HFF-Myc (cell line): Measurements from ENCODE around the gene ZNF722.
"Not testable (repeated sequence)": the region's sequence is repeated elsewhere in the genome, so short reads cannot be mapped to it uniquely, and the experiment has no call there.

Experiments
- DNase-seq: peaks from one replicate; pipeline ENCODE4 v3.0.0-alpha.2; 2011; ENCODE audit warnings: low read depth; ENCODE audit errors: extremely low read depth
- H3K4me3 ChIP-seq: replicated peaks from 2 replicates; pipeline ENCODE4 v1.5.1; 2011; ENCODE audit warnings: low read depth, mild to moderate bottlenecking, control low read depth, low read length
- TF ChIP-seq, protein P1 (sequence below): IDR thresholded peaks from 2 replicates; pipeline ENCODE4 v1.5.1; 2012; ENCODE audit warnings: mild to moderate bottlenecking, low read depth, low read length, control low read depth; ENCODE audit errors: missing control alignments

Gene ZNF722

DNA sequence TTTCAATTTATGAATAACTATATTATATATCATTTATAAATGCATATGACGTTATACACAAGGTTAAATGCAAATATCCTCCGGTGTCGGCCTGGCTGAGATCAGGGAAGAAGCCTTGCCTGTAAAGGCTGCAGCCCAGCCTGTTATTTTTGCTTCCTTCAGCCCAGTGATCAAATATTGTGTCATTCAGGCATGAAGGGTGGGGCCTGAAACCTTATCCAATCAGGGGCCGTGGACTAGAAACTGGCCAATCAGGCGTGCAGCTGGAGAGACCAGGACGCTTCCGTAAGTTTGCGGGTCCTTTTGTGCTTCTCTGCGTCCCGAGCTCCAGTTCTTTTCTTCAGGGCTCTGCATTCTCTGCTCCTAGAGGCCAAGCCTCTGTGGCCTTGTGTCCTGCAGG, at the start of gene ZNF722:
TSS of gene ZNF722 (plus strand) at position 301 of the 400 bp plus-strand sequence. CDS start 113 bp downstream, outside the sequence.
- no peak within 1 kb of the TSS for H3K4me3 ChIP-seq
- TF ChIP-seq, protein P1, sequence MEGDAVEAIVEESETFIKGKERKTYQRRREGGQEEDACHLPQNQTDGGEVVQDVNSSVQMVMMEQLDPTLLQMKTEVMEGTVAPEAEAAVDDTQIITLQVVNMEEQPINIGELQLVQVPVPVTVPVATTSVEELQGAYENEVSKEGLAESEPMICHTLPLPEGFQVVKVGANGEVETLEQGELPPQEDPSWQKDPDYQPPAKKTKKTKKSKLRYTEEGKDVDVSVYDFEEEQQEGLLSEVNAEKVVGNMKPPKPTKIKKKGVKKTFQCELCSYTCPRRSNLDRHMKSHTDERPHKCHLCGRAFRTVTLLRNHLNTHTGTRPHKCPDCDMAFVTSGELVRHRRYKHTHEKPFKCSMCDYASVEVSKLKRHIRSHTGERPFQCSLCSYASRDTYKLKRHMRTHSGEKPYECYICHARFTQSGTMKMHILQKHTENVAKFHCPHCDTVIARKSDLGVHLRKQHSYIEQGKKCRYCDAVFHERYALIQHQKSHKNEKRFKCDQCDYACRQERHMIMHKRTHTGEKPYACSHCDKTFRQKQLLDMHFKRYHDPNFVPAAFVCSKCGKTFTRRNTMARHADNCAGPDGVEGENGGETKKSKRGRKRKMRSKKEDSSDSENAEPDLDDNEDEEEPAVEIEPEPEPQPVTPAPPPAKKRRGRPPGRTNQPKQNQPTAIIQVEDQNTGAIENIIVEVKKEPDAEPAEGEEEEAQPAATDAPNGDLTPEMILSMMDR, result no peak
- no peak for DNase-seq

DNA sequence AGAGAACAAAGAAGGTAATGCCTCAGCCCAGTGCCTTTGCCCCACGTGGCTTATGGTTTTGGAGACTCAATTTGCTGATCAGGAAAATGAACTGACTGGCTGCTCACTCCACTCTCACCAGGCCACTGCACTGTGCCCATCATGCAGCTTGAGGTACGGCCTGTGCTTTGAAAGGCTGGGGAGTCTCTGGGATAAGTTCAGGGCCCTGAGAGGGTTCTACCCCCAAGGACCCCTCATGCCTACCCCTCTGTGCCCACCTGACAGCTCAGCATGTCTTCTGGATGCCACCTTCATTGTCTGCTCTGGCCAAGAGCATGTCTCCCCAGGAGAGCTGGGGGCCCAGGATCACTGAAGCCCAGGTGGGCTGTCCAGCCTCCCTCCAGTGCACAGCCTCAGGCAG, 45.5 kb upstream of the ZNF722 start:
- no peak overlapping the region for H3K4me3 ChIP-seq
- TF ChIP-seq, protein P1, result no peak
- DNase-seq, result no peak

DNA sequence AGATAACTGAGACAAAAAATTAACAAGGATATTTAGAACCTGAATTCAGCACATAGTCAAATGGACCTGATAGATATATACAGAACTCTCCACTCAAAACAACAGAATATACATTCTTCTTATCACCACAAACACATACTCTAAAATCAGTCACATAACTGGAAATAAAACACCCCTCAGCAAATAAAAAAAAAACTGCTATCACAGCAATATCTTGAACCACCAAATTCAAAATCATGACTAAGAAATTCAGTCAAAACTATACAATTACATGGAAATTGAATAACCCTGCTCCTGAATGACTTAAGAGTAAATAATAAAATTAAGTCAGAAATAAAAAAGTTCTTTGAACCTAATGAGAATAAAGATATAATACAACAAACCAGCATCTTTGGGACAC, 30.0 kb upstream of the ZNF722 start:
- TF ChIP-seq, protein P1, result no peak

DNA sequence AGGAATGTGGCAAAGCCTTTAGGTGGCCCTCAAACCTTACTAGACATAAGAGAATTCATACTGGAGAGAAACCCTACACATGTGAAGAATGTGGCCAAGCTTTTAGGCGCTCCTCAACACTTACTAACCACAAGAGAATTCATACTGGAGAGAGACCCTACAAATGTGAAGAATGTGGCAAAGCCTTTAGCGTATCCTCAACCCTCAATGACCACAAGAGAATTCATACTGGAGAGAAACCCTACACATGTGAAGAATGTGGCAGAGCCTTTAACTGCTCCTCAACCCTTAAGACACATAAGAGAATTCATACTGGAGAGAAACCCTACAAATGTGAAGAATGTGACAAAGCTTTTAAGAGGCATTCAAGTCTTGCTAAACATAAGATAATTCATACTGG, 16.8 kb downstream of the ZNF722 start:
- not testable (repeated sequence) for DNase-seq, H3K4me3 ChIP-seq

More for the DNA sequence above, 30.0 kb upstream of the ZNF722 start:
- DNase-seq, result no peak
- no peak overlapping the region for H3K4me3 ChIP-seq

DNA sequence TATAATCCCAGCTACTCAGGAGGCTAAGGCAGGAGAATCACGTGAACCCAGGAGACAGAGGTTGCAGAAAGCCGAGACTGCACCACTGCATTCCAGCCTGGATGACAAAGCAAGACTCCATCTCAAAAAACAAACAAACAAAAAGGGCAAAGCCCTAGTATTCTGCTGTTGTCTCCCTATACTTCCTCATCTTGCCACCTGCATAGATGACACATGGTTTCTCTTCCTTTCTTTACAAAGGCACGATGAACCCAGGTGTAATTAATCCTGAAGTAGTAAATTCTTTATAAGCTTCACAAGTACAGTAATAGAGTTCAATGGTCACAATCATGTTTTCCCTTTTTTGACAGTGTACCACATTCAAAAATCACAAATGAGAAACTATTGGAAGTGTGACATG, 36.7 kb downstream of the ZNF722 start:
- H3K4me3 ChIP-seq, result no peak overlapping the region
- TF ChIP-seq, protein P1, result no peak
- no peak for DNase-seq

DNA sequence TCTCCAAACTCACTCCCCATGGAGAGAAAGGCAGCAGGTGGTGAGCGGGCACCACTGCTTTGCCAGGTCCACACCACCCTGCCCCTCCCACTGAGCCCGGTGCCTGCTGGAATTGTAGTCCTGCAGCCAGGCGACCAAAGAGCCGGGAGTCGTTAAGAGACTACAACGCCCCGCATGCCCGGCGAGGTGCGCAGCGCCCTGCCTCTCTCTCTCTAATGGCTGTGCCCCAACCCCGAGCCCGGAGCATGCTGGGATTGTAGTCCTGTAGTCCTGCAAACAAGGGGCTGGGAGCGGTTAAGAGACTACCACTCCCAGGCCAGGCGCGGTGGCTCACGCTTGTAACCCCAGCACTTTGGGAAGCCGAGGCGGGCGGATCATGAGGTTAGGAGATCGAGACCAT, 38.4 kb downstream of the ZNF722 start:
- H3K4me3 ChIP-seq, result no peak overlapping the region
- TF ChIP-seq, protein P1, result no peak
- DNase-seq, result no peak

DNA sequence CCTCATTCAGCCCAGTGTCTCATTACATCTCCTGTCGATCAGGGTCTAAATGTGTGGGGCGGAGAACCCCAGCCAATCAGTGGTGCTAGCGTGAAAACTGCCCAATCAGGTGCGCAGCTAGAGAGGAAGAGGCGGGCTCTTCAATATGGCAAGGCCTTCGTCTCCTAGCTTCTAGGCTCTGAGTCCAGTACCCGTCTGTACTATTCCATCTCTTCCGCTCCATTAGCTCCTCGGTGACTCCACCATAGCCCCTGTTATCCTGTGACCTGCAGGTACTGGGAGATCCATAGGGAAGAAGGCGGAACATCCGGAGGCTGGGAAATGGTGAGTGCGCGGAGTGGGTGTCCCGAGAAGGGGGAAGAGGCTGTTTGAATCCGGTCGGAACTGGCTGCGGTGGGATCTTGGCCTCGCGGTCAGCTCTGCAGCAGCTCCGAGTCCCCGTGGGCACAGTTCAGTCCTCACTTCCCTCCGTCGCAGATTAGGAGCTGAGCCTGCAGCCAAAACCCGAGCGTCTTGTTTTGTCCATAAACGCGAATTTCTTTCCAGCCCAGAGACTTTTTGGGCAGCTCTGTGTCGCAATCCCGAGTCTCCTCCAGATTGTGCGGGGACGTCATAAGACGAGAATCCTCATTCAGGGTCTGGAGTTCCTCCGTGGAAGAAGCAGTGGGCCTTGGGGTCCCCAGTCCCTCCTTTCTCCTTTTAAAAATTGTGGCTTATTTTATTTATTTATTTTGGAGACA, 46.8 kb downstream of the ZNF722 start, which contains the start of gene ZNF727:
TSS of gene ZNF727 (plus strand) at position 134 of the 740 bp plus-strand sequence. CDS start at position 322, 188 bp downstream.
- DNase-seq, result no peak
- TF ChIP-seq, protein P1, result no peak
- H3K4me3 ChIP-seq, result no peak within 1 kb of the TSS
